Activated T-cell treated with anti-CD3 and anti-CD28 coated beads for 1 hour (primary cell): ENCODE data around the gene NTN4.
"Not testable (repeated sequence)": the region's sequence is repeated elsewhere in the genome, so short reads cannot be mapped to it uniquely, and the experiment has no call there.

Experiments
- DNase-seq: peaks from one replicate; pipeline ENCODE4 v3.0.0-alpha.2; 2020; ENCODE audit warnings: low read depth

Gene NTN4

DNA sequence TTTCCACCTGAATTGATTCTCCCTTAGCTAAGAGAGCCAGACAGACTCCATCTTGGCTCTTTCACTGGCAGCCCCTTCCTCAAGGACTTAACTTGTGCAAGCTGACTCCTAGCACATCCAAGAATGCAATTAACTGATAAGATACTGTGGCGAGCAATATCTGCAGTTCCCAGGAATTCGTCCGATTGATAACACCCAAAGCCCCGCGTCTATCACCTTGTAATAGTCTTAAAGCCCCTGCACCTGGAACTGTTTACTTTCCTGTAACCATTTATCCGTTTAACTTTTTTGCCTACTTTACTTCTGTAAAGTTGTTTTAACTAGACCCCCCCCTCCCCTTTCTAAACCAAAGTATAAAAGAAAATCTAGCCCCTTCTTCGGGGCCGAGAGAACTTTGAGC lies 44.5 kb downstream of the NTN4 start:
- not testable (repeated sequence) for DNase-seq

- no peak for DNase-seq
Measured at GRCh38 chr12:95742586-95742985, 48.0 kb downstream of the NTN4 start.

- DNase-seq = no peak
Measured at GRCh38 chr12:95741635-95742034, 48.9 kb downstream of the NTN4 start.

DNA sequence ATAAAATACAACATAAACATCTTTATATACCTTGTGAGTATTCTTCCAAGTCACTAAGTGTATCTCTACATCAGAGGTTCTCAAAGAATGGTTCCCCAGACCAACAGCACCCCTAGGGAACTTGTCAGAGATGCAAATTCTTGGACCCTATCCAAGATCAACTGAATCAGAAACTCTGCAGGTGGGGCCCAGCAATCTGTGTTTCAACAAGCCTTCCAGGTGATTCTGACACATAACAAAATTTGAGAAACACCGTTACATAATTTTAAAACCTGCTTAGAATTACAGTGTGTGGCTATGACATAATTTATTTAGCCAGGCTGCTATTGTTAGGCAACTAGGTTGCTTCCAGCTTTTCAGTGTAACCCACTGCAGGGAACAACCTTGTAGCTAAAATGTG lies 49.8 kb downstream of the NTN4 start:
- DNase-seq = no peak

DNA sequence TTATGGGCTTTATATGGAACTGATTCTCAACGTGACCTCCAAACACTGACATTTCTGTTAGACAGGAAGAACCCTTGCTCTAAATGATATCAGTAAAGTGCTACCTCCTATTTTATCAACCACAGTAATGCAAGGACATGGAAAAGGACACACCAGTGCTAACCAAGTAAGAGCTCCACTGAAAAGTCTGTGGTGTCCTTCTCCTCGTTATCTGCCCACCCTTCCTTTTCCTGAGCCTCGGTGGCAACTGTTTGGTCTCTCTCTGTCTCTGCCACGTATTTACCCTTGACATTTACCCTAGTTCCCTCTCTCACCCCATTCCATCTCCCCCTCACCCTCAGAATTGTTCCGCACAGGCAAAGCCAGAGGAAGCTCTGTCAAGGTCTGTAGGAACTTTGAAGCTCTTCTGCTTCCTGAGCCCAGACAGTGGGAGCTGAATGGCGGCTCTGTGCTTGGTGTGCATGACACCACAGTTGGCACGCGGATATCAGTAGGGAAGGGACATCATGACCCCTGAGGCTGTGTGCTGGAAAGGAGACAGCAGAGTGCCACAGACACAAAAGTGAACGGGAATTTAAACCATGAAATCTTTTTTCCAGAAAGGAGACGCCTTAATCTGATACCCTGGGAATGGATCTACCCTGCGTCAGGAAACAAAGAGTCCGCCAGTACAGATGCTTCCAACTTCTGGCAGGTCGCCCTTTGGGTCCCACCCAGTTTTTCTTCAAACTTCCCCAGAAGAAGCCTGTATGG lies 50.8 kb downstream of the NTN4 start:
- DNase-seq = no peak

GRCh38 chr12:95738024-95738611 lies 52.4 kb downstream of the NTN4 start:
- no peak for DNase-seq

GRCh38 chr12:95736631-95737030 lies 53.9 kb downstream of the NTN4 start:
- DNase-seq = no peak

DNA sequence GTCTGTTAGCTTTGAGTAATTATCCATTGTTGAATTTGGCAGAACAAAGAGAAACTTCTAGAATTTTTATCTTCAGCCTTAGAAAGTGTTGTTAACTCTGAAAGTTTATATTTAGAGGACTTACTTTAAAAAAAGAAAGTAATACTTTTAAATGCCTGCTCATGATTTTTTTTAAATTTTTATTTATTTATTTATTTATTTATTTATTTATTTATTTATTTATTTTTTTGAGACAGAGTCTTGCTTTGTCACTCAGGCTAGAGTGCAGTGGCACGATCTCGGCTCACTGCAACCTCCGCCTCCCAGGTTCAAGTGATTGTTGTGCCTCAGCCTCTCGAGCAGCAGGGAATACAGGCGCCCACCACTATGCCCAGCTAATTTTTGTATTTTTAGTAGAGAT lies 54.8 kb downstream of the NTN4 start:
- not testable (repeated sequence) for DNase-seq

DNA sequence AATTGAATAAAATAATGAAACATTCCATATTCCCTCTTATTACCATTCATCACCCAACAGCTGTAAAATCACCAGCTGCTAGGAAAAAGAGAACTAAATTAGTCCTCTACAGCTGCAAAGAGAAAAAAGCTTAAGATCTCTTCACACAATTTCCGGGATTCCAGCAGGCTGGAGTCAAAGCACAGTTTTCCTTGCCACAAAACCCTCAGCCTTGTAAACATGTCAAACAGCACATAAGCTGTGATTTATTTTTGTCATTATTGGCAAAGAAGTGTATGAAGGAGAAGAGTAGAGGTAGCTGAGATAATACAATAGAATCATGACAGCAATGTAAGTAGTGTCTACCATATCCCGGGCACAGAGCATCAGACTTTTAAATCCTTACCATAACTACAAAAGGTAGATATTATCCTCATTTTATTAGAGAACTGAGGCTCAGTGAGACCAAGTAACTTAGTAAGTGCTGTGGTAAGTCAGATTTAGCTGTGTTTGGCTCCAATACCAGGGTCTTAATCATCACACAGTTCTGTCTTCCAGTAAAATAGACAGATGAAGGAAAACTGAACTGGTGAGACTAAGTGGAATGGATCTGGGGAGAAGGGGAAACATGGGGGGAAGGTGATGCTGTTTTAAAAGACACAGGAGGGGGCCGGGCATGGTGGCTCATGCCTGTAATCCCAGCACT lies 57.3 kb downstream of the NTN4 start:
- no peak for DNase-seq

DNA sequence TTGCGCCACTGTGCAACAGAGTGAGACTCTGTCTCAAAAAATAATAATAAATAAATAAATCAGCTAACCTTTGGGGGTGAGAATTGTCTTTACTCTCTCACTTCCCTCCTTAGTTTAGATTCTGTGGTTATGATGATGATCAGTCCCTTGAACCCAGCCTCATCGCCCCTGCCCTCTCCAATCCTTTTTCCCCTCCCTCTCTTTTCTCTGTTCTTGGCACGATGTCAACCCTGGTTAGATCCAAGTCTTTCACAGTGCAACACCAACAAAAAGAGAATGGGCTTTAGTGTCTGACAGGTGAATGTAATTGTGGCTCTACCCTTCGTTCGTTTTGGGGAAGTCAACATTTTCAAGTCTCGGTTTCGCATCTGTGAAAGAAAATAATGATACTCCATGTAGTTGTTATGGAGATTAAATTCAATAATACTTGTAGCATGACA lies 59.0 kb downstream of the NTN4 start:
- no peak for DNase-seq

GRCh38 chr12:95730457-95730856 lies 60.1 kb downstream of the NTN4 start:
- DNase-seq = no peak

DNA sequence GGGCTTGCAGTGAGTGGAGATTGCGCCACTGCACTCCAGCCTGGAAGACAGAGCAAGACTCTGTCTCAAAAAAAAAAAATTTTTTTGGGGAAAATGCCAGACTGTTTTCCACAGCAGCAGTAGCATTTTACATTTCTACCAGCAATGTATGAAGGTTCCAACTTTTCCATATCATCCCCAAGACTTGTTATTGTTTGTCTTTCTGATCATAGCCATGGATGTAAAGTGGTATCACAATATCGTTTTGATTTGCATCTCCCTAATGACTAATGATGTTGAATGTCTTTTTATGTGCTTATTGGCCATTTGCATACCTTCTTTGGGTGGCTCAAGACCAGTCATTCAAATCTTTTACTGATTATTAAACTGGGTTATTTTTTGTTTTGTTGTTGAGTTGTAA lies 63.7 kb downstream of the NTN4 start:
- DNase-seq = no peak

GRCh38 chr12:95724767-95725166 lies 65.8 kb downstream of the NTN4 start:
- no peak for DNase-seq

- no peak for DNase-seq
Measured at GRCh38 chr12:95723693-95724384, 66.7 kb downstream of the NTN4 start.

DNA sequence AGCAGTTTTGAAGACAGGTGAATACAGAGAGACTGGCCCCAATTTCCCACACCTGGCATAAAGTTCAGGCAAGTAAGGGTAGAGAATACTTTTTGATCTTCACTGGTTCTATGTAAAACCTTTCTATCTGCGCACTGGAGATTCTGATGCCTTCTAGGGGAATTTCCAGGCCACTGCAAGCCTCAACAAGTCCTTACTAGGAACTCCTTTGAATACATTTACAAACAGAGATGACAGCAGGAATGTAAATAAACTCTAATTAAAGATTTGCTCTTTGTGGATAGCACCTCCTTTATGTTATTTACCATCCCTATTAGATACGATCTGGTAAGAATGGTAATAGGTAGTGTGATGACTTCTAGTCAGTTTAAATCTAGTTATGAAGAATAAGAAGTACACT lies 69.2 kb downstream of the NTN4 start:
- no peak for DNase-seq

DNA sequence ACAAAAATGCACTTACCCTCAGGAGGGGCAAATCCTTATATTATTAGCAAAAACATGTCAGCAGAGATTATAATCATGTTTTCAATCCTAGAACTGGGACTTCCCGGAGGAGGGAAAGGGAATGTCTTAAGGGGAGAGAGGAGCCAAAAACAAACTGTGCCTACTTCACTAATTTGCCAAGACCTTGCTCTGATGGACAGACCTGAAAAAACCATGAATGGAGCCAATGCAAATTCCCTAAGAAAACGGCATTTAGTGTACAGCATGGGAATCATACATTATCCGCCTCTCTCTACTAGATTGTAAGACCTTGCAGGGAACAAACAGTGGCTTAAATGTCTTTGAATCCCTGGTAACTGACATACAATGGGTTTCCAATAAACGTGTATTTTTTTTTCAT lies 70.4 kb downstream of the NTN4 start:
- no peak for DNase-seq

GRCh38 chr12:95718772-95719171 lies 71.8 kb downstream of the NTN4 start:
- no peak for DNase-seq

GRCh38 chr12:95718006-95718431 lies 72.5 kb downstream of the NTN4 start:
- no peak for DNase-seq

DNA sequence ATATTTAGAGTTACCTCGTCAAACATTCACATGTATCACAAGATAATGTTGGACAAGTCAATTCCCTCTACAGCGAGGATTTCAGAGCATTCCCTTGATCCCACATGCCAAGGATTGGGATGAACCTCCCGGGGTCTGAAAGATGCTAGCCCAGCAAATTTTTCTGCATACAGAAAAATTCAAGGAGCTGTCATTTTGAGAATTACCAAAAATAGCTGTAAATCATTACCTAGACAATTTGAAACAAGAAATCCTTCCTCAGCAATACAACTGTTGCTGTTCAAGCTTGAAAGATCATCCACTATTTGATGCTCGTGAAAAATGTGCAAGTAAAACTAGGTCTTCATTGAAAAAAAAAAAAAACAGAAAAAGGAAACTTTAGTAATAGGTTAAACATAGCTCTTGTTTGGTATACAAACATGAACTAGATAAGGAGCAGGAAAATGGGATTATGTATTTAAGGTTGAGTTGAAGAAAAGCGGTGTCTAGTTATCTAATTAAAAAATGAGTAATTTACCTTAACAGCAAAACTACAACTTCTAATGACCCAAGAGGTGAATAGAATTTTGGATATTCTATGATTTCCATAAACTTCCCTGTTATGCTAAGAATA lies 73.1 kb downstream of the NTN4 start:
- DNase-seq = no peak

- DNase-seq = no peak
Measured at GRCh38 chr12:95715177-95715576, 75.4 kb downstream of the NTN4 start.

DNA sequence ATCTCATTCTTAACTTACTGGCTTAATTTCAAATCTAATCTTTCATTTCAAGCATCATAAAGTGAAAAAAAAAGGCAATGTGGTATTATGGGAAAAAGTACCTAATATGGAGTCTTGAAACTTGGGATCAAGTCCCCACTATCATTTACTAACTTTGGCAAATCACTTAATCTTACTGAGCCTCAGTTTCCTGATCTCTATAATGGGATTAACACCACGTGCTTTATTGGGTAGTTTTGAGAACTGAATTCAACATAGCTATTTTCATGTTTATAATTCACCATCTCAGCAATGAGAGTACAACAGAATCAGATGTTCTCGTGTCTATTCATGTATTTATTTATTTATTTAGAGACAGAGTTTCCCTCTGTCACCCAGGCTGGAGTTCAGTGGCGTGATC lies 78.3 kb downstream of the NTN4 start:
- DNase-seq = no peak

DNA sequence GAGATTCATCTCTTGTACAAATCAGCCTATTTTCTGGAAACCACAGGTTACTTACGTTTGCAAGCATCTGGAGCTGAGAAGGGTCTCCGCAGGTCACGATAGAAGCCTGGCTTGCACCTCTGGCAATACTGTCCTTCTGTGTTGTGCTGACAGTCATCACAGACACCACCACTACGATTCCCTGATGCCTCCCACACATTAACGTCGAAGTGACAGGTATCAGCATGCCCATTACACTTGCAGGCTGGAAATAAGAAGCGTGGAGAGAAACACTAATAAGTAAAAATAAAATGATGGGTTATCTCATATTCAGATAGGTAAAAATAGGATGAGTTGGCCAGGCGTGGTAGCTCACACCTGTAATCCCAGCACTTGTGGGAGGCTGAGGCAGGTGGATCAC lies 80.2 kb downstream of the NTN4 start:
- no peak for DNase-seq
